ENCODE measurements around the gene SPSB4.

GRCh38 chr3:141178026-141178425 lies 126.9 kb downstream of the SPSB4 start:
- TF ChIP-seq POLR2AphosphoS5 (IDR thresholded peaks at IDR 0.05; ENCODE audit: low read depth, low read length) (no peak), POLR2A (IDR thresholded peaks at IDR 0.05; ENCODE audit: low read depth, low read length) (no peak), TAF1 (IDR thresholded peaks at IDR 0.05; ENCODE audit: borderline replicate concordance, low read depth, low read length) (no peak)
